ENCODE measurements around the gene CCT8L2.
"Not testable (repeated sequence)": the region's sequence is repeated elsewhere in the genome, so short reads cannot be mapped to it uniquely, and the experiment has no call there.

The CCT8L2 gene

DNA sequence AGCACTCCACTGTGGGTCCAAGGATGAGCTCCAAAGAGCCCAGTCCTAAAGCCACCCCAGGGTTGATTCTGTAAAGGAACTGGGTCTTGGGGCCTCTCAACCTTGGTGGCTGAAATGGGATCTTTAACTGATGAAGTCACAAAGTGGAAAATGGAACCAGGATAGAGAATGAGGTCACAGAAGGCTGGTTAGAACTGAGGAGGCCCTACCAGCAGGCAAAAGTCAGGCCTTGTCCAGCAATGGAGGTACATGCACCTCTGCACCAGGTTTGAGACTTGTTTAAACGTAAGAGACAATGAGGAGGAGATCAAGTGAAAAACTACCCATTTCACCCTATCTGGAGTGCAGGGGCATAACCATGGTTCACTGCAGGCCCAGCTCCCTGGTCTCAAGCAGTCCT, at the start of gene CCT8L2:
TSS of gene CCT8L2 (minus strand) at position 101 of the 400 bp plus-strand sequence. CDS start 260 bp downstream, outside the sequence.
- DNase-seq, result not testable (repeated sequence)

DNA sequence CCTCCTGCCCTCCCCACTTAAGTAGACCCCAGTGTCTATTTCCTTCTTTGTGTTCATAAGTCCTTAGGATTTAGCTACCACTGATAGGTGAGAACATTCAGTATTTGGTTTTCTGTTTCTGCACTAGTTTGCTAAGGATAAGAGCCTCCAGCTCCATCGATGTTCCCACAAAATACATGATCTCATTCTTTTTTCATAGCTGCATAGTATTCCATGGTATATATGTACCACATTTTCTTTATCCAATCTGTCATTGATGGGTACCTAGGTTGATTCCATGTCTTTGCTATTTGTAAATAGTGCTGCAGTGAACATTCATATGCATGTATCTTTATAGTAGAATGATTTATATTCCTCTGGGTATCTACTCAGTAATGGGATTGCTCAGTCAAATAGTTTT, 42.8 kb upstream of the CCT8L2 start:
- not testable (repeated sequence) for DNase-seq

GRCh38 chr22:16634092-16634491, 41.5 kb upstream of the CCT8L2 start:
- not testable (repeated sequence) for DNase-seq

- not testable (repeated sequence) for DNase-seq
Measured at GRCh38 chr22:16628476-16628875, 35.9 kb upstream of the CCT8L2 start.

GRCh38 chr22:16625018-16625417, 32.4 kb upstream of the CCT8L2 start:
- not testable (repeated sequence) for DNase-seq

- not testable (repeated sequence) for DNase-seq
Measured at GRCh38 chr22:16623595-16623994, 31.0 kb upstream of the CCT8L2 start.

DNA sequence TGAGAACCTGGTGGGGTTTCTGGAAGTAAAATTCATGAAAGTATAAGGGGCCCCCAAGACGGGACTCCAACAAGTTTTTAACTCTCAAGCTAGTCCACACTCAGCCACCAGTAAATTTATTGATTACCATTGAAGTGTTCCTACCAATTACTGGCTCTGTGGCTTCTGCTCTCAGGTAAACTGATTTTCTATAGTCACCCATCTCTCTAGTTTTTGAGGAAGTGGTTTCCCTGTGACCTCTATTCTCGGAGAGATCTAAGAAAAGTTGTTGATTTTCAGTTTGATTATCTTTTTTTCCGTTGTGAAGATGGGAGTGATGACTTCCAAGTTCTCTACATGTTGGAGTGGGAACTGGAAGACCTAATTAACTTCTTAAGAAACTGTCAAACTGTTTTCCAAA, 24.9 kb upstream of the CCT8L2 start:
- not testable (repeated sequence) for DNase-seq

- not testable (repeated sequence) for DNase-seq
Measured at GRCh38 chr22:16616390-16616938, 23.9 kb upstream of the CCT8L2 start.

DNA sequence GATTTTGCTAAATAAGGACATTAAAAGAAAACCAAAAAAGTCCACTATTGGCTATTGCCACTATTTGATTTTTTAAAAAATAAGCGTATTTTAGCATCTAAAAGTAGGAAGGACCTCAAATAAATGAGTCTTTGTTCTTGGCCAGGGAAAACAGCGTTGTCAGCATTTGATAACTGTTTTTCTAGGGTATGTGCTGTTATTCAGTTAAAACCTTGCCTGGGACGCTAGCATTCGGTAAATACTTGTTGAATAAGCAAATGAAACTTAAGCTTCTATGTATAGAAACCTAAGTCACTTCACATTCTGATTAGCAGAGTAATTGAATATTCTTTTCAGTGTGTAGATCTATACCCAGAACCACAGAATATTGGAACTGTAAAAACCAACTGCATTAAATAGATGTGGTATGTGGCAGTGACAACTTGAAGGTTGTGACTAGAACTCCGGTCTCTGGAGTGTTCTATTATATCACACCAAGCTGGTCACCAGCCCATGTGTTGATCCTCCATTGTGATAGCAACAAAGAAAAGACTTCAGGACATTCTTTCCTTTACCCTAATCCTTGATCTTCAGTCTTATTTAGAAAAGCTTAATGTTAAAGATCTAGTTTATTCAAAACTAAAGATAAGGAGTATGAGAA, 23.1 kb upstream of the CCT8L2 start:
- not testable (repeated sequence) for DNase-seq

DNA sequence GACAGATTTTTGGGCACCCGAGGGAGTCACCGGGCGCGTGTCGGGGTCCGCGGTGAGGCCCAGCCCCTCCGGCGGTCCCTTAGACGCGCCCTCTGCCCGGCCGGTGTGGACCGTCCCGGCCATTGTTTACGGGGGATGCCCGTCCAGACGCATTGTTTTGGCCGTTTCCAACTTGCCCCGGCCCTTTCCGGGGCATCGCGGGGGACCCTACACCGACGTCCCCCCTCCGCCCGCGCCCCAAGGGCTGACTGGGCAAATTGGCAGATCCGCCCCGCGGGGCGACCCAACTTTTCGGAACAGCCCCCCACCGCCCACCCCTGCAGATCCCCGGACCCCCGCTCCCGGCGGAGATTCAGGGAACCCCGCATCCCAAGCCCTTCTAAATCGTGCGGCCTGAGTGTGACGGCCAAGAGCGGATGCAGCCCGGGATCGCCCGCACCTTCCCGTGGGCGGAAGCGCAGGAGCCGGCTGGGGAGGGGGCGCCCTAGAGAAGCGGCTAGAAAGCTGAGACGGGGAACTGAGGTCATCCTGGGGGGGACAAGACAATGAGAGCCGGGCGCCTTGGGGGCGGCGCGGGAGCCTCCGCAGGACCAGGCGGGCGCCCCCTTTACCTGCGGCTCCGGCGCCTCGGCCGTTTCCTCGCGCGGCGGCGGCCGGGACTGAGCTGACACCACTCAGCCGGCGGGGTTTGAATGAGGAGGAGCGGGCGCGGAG, 17.1 kb upstream of the CCT8L2 start:
- no peak for DNase-seq

GRCh38 chr22:16608931-16609330, 16.3 kb upstream of the CCT8L2 start:
- DNase-seq, result no peak

GRCh38 chr22:16604257-16604998, 11.8 kb upstream of the CCT8L2 start:
- DNase-seq, result not testable (repeated sequence)

DNA sequence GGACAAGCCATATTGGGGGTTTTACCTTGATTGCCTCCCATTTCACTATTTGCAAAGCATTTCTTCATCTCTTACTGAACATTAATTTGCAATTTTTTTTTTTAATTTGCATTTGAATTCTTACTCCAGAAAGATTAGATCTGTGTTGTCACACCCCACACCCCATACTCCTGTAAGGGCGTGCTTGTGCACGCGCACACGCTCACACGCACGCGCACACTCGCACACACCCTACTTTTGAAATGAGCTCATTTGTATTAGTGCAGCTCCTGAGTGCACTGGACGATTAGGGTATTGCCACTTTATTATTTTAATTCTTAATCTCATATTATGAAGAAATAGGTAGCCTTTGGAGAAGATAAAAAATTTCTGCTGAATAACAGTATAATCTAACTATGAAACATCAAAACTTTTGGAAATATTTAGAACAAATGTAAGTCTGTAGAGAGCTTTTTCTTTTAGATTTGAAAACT, 11.2 kb upstream of the CCT8L2 start:
- DNase-seq, result not testable (repeated sequence)

GRCh38 chr22:16603448-16603768, 10.8 kb upstream of the CCT8L2 start:
- no peak for DNase-seq

DNA sequence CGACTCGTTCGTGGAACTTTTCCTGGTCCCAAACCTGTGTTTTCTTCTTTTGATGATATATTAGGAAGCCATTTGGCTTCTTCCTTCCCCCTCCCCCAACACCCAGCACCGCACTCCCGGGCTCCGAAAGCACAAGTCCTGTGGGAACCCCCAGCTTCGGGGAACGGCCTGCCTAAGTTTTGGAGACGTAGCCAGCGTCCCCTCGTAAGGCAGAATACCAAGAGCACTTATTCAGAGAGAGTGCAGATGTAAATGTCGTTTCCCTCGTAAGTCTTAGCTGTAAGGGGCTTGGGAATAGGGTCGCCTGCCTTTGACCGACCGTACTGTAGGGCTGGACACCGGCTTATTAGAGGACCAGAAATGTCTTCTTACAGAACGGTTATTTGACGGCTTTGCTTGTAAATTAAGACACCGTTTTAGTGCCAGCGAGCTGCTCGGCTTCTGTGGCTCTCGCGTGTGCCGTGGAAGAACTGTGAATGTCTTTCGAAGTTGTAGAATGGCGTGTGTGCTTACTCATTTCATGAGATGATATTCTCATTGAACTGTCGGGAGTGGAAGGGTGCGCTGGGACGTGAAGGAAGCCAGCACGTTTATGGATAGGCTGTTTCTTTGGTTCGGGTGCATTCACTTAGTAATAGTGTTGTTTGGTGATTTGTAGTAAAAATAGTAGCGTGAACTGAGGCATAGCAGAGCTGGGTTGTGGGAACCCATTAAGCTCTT, 10.3 kb upstream of the CCT8L2 start:
- not testable (repeated sequence) for DNase-seq

DNA sequence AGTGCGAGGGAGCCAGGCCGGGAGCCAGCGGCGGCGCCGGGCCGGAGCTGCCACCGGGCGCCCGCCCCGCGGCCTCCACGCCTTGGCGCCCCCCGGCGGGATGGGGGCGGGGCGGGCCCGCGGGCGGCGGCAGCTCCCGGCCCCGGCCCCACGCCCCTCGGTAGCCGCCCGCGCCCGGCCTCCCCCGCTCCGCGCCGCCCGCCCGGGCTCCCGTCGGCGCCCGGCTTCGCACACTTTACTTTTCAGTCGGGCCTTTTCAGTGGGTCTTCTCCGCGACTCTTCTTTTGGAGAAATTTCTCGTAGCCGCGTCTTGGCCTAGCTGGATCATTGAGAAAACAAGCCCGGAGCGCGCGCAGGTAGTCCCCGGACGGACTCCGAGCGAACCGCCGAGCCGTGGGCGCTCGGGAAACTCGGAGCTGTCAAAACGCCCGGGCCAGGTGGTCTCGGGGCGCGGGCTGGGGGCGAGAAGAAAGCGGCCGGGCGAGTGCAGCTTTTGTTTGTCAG, 9.7 kb upstream of the CCT8L2 start:
- DNase-seq, result not testable (repeated sequence)

DNA sequence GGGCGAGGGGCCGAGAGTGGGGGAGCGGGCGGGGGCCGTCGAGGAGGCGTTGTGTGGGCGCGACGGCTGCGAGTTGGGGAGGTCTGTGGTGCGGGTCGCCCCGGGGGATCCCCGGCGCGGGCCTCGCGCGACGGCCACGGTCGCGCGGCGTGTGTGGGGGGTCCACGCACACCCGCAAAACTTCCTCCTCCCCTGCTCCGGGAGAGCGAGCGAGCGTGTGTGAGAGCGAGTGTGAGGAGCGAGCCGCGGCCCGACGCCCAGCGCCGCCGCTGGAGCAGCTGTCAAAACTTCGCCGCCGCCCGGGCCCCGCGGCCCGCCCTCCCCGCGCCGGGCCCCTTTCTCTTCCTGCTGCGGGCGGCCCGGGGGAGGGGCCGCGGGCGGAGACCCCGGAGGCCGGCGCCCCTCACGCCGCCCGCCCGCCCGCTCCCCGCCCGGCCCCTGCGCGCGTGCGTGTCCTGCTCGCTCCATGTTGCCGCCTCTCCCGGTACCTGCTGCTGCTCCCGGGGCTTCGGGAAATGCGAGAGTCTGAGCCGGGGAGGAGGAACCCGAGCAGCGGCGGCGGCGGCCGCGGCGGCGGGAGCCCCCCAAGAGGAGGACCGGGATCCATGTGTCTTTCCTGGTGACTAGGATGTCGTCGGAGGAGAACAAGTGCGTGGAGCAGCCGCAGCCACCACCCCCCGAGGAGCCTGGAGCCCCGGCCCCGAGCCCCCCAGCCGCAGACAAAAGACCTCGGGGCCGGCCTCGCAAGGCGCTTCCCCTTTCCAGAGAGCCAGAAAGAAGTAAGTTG, 9.0 kb upstream of the CCT8L2 start:
- DNase-seq, result no peak

DNA sequence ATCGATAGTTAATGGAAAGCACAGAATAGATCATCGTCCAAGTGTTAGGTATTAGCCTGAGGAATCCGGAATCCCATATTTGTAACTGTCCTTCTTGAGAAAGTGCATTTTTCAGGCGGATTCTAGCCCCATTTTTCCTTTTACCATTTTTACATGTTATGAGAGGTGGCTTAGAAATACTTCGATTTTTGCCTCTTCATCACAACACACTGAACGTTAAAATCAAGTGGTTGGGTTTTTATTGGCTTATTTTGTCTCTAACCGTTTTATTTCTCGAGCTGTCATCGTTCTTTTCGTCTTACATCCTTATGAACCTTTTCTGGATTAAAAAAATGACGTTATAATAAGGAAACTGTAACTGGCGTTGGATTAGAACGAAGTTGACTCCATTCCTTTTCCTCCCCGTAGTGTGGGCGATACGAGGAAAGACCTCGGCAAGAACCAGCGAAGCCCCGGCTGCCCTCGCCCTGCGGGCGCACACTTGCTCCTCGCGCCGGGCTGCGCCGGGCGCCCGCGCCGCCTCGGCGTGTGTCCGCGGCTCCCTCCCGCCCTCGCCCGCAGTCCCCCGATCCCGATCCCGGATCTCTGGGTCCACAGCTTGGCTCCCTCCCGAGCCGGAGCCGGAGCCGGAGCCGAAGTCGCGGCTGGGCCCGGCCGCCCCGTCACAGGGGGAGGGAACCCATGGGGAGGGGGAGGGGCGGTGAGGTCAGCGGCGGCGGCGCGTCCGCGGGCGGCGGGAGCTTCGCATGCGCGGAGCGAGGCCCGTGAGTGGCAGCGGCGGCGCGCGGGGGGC, 8.2 kb upstream of the CCT8L2 start:
- DNase-seq, result not testable (repeated sequence)

DNA sequence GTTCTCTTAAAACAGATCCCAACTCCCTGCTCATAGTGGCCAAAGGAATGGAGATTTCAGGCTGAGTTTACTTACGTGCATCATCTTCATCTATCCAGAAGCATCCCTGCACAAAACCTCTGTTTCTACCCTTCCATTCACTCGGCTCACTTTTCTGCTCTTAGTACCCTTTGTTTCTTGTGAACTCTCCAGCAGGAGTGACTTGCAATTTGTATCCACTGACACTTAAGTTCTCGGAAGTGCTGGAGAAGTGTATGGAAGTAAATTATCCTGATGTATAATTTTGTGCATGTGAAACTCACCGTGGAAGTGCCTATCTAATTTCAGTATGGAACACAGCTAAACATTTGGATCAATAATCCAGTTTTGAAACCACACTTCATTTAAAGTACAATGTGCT, 7.0 kb upstream of the CCT8L2 start:
- not testable (repeated sequence) for DNase-seq

DNA sequence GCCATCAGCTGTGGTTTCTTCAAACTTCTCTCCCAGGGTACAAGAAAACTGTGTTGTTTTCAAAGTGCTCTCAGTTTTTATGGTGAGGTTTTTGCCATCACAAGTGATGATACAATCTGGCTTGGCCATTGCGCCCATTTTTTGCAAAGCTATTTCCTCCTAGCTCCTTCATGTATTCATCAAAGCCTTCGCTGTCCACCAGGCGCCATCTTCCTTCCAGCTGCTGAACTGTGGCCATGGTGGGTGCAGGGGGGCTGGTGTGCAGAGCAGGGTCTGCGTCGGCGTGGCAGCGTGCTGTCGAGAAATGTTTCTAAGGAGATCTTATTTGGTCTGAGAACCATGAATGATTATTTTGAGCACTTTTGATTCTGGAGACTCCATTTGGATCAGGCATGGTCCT, 2.6 kb upstream of the CCT8L2 start:
- not testable (repeated sequence) for DNase-seq

DNA sequence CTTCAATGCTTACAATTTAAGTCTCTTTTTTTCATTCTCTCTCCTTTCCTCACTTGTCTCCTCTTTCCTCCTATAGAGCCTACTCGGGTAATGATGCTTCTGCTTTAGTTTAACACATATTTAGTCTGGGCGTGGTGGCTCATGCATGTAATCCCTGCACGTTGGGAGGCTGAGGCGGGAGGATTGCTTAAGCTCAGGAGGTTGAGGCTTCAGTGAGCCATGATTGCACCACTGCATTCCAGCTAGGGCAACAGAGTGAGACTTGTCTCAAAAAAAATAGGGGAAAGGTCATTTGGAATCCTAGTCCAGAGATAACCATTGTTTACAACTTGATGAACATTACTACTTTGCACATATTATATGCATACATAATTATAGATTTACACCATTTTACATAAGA, 1.4 kb upstream of the CCT8L2 start:
- DNase-seq, result no peak

Data from activated effector memory CD4-positive, alpha-beta T cell treated with anti-CD3 and anti-CD28 coated beads, Interleukin-2, amount 50 U/mL, for 16 hours (primary cell).